ENCODE results near the gene NUP133. TPM values are rescaled to one million over a fixed set of nuclear protein-coding genes. Genes with fewer than 3 reads are reported as not detected.
"Not testable (repeated sequence)": the region's sequence is repeated elsewhere in the genome, so short reads cannot be mapped to it uniquely, and the experiment has no call there.

NUP133 gene
- total RNA-seq, 3 donors from 2014 or later, result 49.8 to 62.5 (median 56.7) TPM

GRCh38 chr1:229531326-229531725 lies 23.2 kb upstream of the NUP133 start:
- DNase-seq (no peak), ATAC-seq (no peak)
- Mint-ChIP-seq H3K36me3 (ENCODE audit: insufficient read depth) (peaks cover 37% of the 10 kb centered on the region), H3K4me1 (ENCODE audit: low read depth) (no peaks in the 10 kb centered on the region), H3K27me3 (ENCODE audit: low read depth) (no peaks in the 10 kb centered on the region), H3K4me3 (no peak overlapping the region), H3K9me3 (no peaks in the 10 kb centered on the region)

GRCh38 chr1:229529639-229530038 lies 21.5 kb upstream of the NUP133 start:
- Mint-ChIP-seq H3K4me3 (no peak overlapping the region), H3K27me3 (ENCODE audit: low read depth) (no peaks in the 10 kb centered on the region), H3K4me1 (ENCODE audit: low read depth) (no peaks in the 10 kb centered on the region), H3K9me3 (no peaks in the 10 kb centered on the region), H3K36me3 (ENCODE audit: insufficient read depth) (peaks cover 42% of the 10 kb centered on the region)
- DNase-seq (no peak), ATAC-seq (no peak)

DNA sequence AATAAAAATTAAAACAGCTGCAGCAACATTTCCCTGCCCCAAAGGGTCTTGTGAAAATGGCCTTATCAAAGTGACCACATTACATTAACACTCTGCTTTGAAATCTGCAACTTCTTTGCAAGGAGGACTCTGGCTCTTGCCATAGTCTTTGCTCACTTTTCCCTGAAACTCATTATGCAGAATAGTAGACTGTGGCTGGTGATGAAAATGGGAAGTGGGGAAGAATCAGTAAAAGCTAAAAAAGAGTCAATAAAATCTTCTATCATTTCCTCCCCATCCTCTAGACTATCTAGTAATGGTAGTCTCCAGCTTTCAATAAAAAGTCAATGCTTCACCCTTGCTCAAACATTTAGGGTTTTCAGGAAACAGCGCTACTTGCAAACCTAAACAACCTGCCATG lies 18.6 kb upstream of the NUP133 start:
- ATAC-seq (no peak), DNase-seq (no peak)
- no peaks in the 10 kb centered on the region for H3K9me3 Mint-ChIP-seq

DNA sequence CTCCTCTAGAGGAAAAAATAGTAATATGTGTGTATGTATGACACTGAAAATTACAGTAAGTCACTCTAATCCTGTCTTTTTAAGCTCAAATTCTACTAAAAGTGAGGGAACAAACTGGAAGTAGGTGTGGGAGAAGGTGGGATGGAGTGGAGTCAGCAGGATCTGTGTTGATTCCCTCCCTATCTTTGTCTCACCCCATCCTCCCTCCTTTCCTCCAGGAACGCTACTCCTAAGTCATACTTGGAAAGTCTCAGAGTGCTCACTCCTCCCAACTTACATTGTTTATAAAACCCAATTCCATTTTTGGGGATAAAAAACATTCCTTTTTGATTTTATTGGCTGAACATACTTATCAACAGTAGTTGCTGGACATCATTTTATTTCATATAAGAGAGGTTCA lies 14.9 kb upstream of the NUP133 start:
- no peaks in the 10 kb centered on the region for H3K27me3 Mint-ChIP-seq (ENCODE audit: low read depth)
- no peak for ATAC-seq
- DNase-seq, result no peak
- no peaks in the 10 kb centered on the region for H3K4me1 Mint-ChIP-seq (ENCODE audit: low read depth)
- H3K36me3 Mint-ChIP-seq (ENCODE audit: insufficient read depth), result peaks cover 24% of the 10 kb centered on the region
- H3K9me3 Mint-ChIP-seq, result no peaks in the 10 kb centered on the region
- H3K4me3 Mint-ChIP-seq, result no peak overlapping the region

More for the DNA sequence above, 18.6 kb upstream of the NUP133 start:
- Mint-ChIP-seq H3K36me3 (ENCODE audit: insufficient read depth) (peaks cover 36% of the 10 kb centered on the region), H3K4me3 (no peak overlapping the region), H3K4me1 (ENCODE audit: low read depth) (no peaks in the 10 kb centered on the region), H3K27me3 (ENCODE audit: low read depth) (no peaks in the 10 kb centered on the region)

GRCh38 chr1:229514578-229515275 lies 6.6 kb upstream of the NUP133 start:
- DNase-seq (peak; percentile 55), ATAC-seq (peak; percentile 92)
- H3K27me3 Mint-ChIP-seq (ENCODE audit: low read depth), result no peaks in the 10 kb centered on the region
- no peaks in the 10 kb centered on the region for H3K9me3 Mint-ChIP-seq
- H3K4me3 Mint-ChIP-seq, result no peak overlapping the region
- peaks cover 6% of the 10 kb centered on the region for H3K36me3 Mint-ChIP-seq (ENCODE audit: insufficient read depth)
- peaks cover 6% of the 10 kb centered on the region for H3K4me1 Mint-ChIP-seq (ENCODE audit: low read depth)

- H3K27me3 Mint-ChIP-seq (ENCODE audit: low read depth); H3K36me3 Mint-ChIP-seq (ENCODE audit: insufficient read depth); H3K9me3 Mint-ChIP-seq; ATAC-seq; DNase-seq; H3K4me3 Mint-ChIP-seq: not testable (repeated sequence)
- peaks cover 28% of the 10 kb centered on the region for H3K4me1 Mint-ChIP-seq (ENCODE audit: low read depth)
Observed at GRCh38 chr1:229511625-229512024, 3.5 kb upstream of the NUP133 start.

GRCh38 chr1:229511201-229511600 lies 3.1 kb upstream of the NUP133 start:
- H3K9me3 Mint-ChIP-seq; H3K36me3 Mint-ChIP-seq (ENCODE audit: insufficient read depth); H3K27me3 Mint-ChIP-seq (ENCODE audit: low read depth); ATAC-seq; DNase-seq; H3K4me3 Mint-ChIP-seq: not testable (repeated sequence)
- H3K4me1 Mint-ChIP-seq (ENCODE audit: low read depth), result peaks cover 30% of the 10 kb centered on the region

- Mint-ChIP-seq H3K4me3 (peak overlapping the region; percentile 93), H3K27me3 (ENCODE audit: low read depth) (no peaks in the 10 kb centered on the region)
Observed at GRCh38 chr1:229509576-229509975, 1.4 kb upstream of the NUP133 start.

GRCh38 chr1:229508823-229509337 lies 739 bp upstream of the NUP133 start:
- H3K27me3 Mint-ChIP-seq (ENCODE audit: low read depth), result no peaks in the 10 kb centered on the region
- DNase-seq (no peak), ATAC-seq (no peak)
- peak overlapping the region; percentile 93 for H3K4me3 Mint-ChIP-seq
- peaks cover 28% of the 10 kb centered on the region for H3K4me1 Mint-ChIP-seq (ENCODE audit: low read depth)
- H3K36me3 Mint-ChIP-seq (ENCODE audit: insufficient read depth), result peaks cover 6% of the 10 kb centered on the region
- no peaks in the 10 kb centered on the region for H3K9me3 Mint-ChIP-seq

More at GRCh38 chr1:229509576-229509975, 1.4 kb upstream of the NUP133 start:
- DNase-seq, result no peak
- Mint-ChIP-seq H3K9me3 (no peaks in the 10 kb centered on the region), H3K4me1 (ENCODE audit: low read depth) (peaks cover 30% of the 10 kb centered on the region), H3K36me3 (ENCODE audit: insufficient read depth) (peaks cover 1% of the 10 kb centered on the region)
- ATAC-seq, result no peak

GRCh38 chr1:229507502-229507901 lies 639 bp downstream of the NUP133 start:
- no peaks in the 10 kb centered on the region for H3K9me3 Mint-ChIP-seq
- no peak for ATAC-seq
- H3K27me3 Mint-ChIP-seq (ENCODE audit: low read depth), result no peaks in the 10 kb centered on the region
- DNase-seq, result no peak
- H3K36me3 Mint-ChIP-seq (ENCODE audit: insufficient read depth), result peaks cover 8% of the 10 kb centered on the region
- peak overlapping the region; percentile 93 for H3K4me3 Mint-ChIP-seq
- H3K4me1 Mint-ChIP-seq (ENCODE audit: low read depth), result peaks cover 28% of the 10 kb centered on the region

GRCh38 chr1:229506633-229507032 lies 1.5 kb downstream of the NUP133 start:
- ATAC-seq, result no peak
- H3K27me3 Mint-ChIP-seq (ENCODE audit: low read depth), result no peaks in the 10 kb centered on the region
- peaks cover 28% of the 10 kb centered on the region for H3K4me1 Mint-ChIP-seq (ENCODE audit: low read depth)
- no peaks in the 10 kb centered on the region for H3K9me3 Mint-ChIP-seq
- peak overlapping the region; percentile 93 for H3K4me3 Mint-ChIP-seq
- peaks cover 8% of the 10 kb centered on the region for H3K36me3 Mint-ChIP-seq (ENCODE audit: insufficient read depth)
- DNase-seq, result no peak

- Mint-ChIP-seq H3K9me3 (no peaks in the 10 kb centered on the region), H3K4me3 (no peak overlapping the region)
- DNase-seq, result no peak
Observed at GRCh38 chr1:229495782-229496181, 12.4 kb downstream of the NUP133 start.

GRCh38 chr1:229487181-229487580 lies 21.0 kb downstream of the NUP133 start:
- no peaks in the 10 kb centered on the region for H3K4me1 Mint-ChIP-seq (ENCODE audit: low read depth)

More at GRCh38 chr1:229495782-229496181, 12.4 kb downstream of the NUP133 start:
- H3K4me1 Mint-ChIP-seq (ENCODE audit: low read depth), result no peaks in the 10 kb centered on the region
- H3K27me3 Mint-ChIP-seq (ENCODE audit: low read depth), result no peaks in the 10 kb centered on the region
- ATAC-seq, result no peak
- peaks cover 47% of the 10 kb centered on the region for H3K36me3 Mint-ChIP-seq (ENCODE audit: insufficient read depth)

GRCh38 chr1:229485318-229485717 lies 22.8 kb downstream of the NUP133 start:
- no peaks in the 10 kb centered on the region for H3K27me3 Mint-ChIP-seq (ENCODE audit: low read depth)

More at GRCh38 chr1:229487181-229487580, 21.0 kb downstream of the NUP133 start:
- H3K9me3 Mint-ChIP-seq, result no peaks in the 10 kb centered on the region
- DNase-seq (no peak), ATAC-seq (no peak)
- no peaks in the 10 kb centered on the region for H3K27me3 Mint-ChIP-seq (ENCODE audit: low read depth)
- peaks cover 47% of the 10 kb centered on the region for H3K36me3 Mint-ChIP-seq (ENCODE audit: insufficient read depth)
- no peak overlapping the region for H3K4me3 Mint-ChIP-seq

GRCh38 chr1:229482511-229482910 lies 25.6 kb downstream of the NUP133 start:
- no peak overlapping the region for H3K4me3 Mint-ChIP-seq
- no peak for DNase-seq
- H3K27me3 Mint-ChIP-seq (ENCODE audit: low read depth), result no peaks in the 10 kb centered on the region
- peaks cover 57% of the 10 kb centered on the region for H3K36me3 Mint-ChIP-seq (ENCODE audit: insufficient read depth)
- peaks cover 6% of the 10 kb centered on the region for H3K4me1 Mint-ChIP-seq (ENCODE audit: low read depth)
- H3K9me3 Mint-ChIP-seq, result no peaks in the 10 kb centered on the region
- ATAC-seq, result no peak

More at GRCh38 chr1:229485318-229485717, 22.8 kb downstream of the NUP133 start:
- DNase-seq (no peak), ATAC-seq (no peak)
- Mint-ChIP-seq H3K4me3 (no peak overlapping the region), H3K9me3 (no peaks in the 10 kb centered on the region), H3K4me1 (ENCODE audit: low read depth) (no peaks in the 10 kb centered on the region), H3K36me3 (ENCODE audit: insufficient read depth) (peaks cover 47% of the 10 kb centered on the region)
